ENCODE results near the gene SUB1. TPM values are rescaled to one million over a fixed set of nuclear protein-coding genes. Genes with fewer than 3 reads are reported as not detected.

SUB1 gene
- total RNA-seq, 2 donors from 2014 or later = 230 to 288 TPM

DNA sequence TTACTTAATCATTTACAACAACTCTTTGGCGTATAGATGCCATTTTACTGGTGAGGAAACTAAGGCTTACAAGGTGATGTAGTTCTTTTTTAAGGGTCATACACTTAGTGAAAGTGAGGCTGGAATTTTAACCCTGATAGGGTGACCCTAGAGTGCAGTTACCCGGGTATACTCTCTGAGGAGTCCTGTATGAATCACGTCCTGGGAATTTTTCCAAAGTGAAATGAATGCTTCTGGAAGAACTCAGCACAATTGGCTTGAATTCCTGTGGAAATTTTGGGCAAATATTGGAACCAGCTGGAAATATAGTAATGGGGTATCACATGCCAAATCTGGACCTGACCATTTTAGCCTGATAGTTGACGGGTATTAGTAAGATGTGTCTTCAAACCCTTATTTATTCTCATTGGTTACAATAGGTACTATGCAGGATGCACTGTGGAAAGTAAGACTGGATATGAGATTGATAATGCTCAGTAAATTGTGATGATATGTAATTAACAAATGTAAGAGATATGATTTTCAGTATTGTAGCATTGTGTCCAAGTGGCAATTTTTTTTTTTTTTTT lies 14.8 kb downstream of the SUB1 start:
- peaks cover 89% of the 10 kb centered on the region for H3K36me3 ChIP-seq (ENCODE audit: control insufficient read depth, insufficient read depth, low read length)
- H3K27ac Mint-ChIP-seq = no peak overlapping the region
- H3K9me3 Mint-ChIP-seq = no peaks in the 10 kb centered on the region
- no peaks in the 10 kb centered on the region for H3K9me3 ChIP-seq (ENCODE audit: control insufficient read depth, low read length)
- DNase-seq = no peak
- no peaks in the 10 kb centered on the region for H3K4me1 Mint-ChIP-seq
- peaks cover 78% of the 10 kb centered on the region for H3K36me3 Mint-ChIP-seq (ENCODE audit: low read depth)
- TF ChIP-seq, protein P1, sequence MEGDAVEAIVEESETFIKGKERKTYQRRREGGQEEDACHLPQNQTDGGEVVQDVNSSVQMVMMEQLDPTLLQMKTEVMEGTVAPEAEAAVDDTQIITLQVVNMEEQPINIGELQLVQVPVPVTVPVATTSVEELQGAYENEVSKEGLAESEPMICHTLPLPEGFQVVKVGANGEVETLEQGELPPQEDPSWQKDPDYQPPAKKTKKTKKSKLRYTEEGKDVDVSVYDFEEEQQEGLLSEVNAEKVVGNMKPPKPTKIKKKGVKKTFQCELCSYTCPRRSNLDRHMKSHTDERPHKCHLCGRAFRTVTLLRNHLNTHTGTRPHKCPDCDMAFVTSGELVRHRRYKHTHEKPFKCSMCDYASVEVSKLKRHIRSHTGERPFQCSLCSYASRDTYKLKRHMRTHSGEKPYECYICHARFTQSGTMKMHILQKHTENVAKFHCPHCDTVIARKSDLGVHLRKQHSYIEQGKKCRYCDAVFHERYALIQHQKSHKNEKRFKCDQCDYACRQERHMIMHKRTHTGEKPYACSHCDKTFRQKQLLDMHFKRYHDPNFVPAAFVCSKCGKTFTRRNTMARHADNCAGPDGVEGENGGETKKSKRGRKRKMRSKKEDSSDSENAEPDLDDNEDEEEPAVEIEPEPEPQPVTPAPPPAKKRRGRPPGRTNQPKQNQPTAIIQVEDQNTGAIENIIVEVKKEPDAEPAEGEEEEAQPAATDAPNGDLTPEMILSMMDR (conservative IDR thresholded peaks at IDR 0.05) = no peak
- WGBS, 2 experiments (ENCODE audit: insufficient coverage in 1 of 2, insufficient read length in 1 of 2) = 93 to 94% methylated on average over 3 to 4 of the region's 4 CpGs
- no peak overlapping the region for H3K4me3 ChIP-seq (ENCODE audit: low read length)
- H3K27me3 ChIP-seq (ENCODE audit: control insufficient read depth, insufficient read depth, low read length, poor library complexity, severe bottlenecking) = no peaks in the 10 kb centered on the region
- H3K4me1 ChIP-seq (ENCODE audit: control insufficient read depth, insufficient read depth, low read length) = no peaks in the 10 kb centered on the region
- no peak overlapping the region for H3K9ac ChIP-seq (ENCODE audit: extremely low read depth, low read length, poor library complexity, severe bottlenecking)
- H3K27me3 Mint-ChIP-seq (ENCODE audit: insufficient read depth) = no peaks in the 10 kb centered on the region
- H3K4me3 Mint-ChIP-seq = no peak overlapping the region
- no peak overlapping the region for H3K27ac ChIP-seq (ENCODE audit: low read depth, low read length)

DNA sequence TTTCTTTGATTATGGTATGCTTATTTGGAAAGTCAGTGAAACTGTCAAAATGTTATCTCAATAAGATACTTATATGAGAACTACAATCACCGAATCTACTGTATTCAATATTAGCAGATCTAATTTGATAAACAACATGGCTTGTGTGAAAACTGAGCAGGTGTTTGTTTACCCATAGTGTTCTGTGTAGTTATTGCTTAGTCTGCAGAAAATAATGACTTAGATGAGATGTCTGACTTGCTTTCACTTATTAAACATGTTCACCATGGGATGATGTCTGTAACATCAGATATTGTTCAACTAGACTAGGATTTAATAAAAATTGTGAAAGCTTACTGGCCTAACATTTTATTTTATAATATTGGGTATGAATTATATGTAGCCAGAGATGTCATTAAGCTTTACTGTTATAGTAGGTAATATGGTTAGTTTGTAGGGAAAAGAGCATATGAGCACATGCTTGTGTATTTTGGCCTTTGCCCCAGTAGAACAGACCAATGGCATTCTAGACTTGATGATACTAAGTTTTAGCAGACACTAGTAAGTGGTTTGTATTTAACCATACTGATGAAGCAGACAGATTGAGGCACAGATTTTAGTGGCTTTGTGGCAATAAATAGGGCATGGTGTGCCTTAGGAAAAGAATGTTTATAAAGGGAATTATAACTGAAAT lies 16.4 kb downstream of the SUB1 start:
- Histone ChIP-seq H3K9ac (ENCODE audit: extremely low read depth, low read length, poor library complexity, severe bottlenecking) (no peak overlapping the region), H3K27me3 (ENCODE audit: control insufficient read depth, insufficient read depth, low read length, poor library complexity, severe bottlenecking) (no peaks in the 10 kb centered on the region), H3K9me3 (ENCODE audit: control insufficient read depth, low read length) (no peaks in the 10 kb centered on the region), H3K4me3 (ENCODE audit: low read length) (no peak overlapping the region), H3K36me3 (ENCODE audit: control insufficient read depth, insufficient read depth, low read length) (peaks cover 81% of the 10 kb centered on the region), H3K27ac (ENCODE audit: low read depth, low read length) (no peak overlapping the region), H3K4me1 (ENCODE audit: control insufficient read depth, insufficient read depth, low read length) (no peaks in the 10 kb centered on the region)
- Mint-ChIP-seq H3K36me3 (ENCODE audit: low read depth) (peaks cover 72% of the 10 kb centered on the region), H3K9me3 (no peaks in the 10 kb centered on the region), H3K27me3 (ENCODE audit: insufficient read depth) (no peaks in the 10 kb centered on the region), H3K4me3 (no peak overlapping the region), H3K27ac (no peak overlapping the region), H3K4me1 (no peaks in the 10 kb centered on the region)
- DNase-seq = no peak
- no CpG with 5 or more reads among the region's 1 CpG for WGBS, 2 experiments (ENCODE audit: insufficient coverage in 1 of 2, insufficient read length in 1 of 2)
- TF ChIP-seq, protein P1 (conservative IDR thresholded peaks at IDR 0.05) = no peak

DNA sequence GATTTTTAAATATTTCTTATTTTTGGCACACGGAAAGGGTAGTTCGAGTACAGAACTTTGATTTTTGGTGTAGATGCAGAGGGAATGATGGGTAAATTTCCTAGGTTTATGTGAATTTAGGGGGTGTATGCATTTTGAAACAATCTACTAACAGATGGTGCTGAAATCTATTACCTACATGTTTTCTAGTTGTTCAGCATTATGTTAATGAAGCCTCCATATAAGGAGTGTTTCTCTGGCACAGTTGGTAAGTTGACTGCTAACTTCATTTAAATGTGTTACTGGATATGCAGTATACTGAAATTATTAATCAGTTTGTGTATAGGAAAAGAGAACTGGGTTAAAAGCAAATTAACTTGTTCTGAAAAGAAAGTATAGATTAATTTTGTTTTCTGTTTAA lies 17.5 kb downstream of the SUB1 start:
- TF ChIP-seq, protein P1 (conservative IDR thresholded peaks at IDR 0.05) = no peak
- H3K27ac Mint-ChIP-seq = no peak overlapping the region
- WGBS, 2 experiments (ENCODE audit: insufficient coverage in 1 of 2, insufficient read length in 1 of 2) = 95 to 96% methylated on average over 2 of the region's 2 CpGs
- H3K9me3 Mint-ChIP-seq = no peaks in the 10 kb centered on the region
- DNase-seq = no peak
- H3K9ac ChIP-seq (ENCODE audit: extremely low read depth, low read length, poor library complexity, severe bottlenecking) = no peak overlapping the region
- H3K4me3 Mint-ChIP-seq = no peak overlapping the region
- no peaks in the 10 kb centered on the region for H3K27me3 Mint-ChIP-seq (ENCODE audit: insufficient read depth)
- H3K36me3 ChIP-seq (ENCODE audit: control insufficient read depth, insufficient read depth, low read length) = peaks cover 77% of the 10 kb centered on the region
- no peak overlapping the region for H3K4me3 ChIP-seq (ENCODE audit: low read length)
- H3K9me3 ChIP-seq (ENCODE audit: control insufficient read depth, low read length) = no peaks in the 10 kb centered on the region
- no peaks in the 10 kb centered on the region for H3K4me1 ChIP-seq (ENCODE audit: control insufficient read depth, insufficient read depth, low read length)
- H3K27me3 ChIP-seq (ENCODE audit: control insufficient read depth, insufficient read depth, low read length, poor library complexity, severe bottlenecking) = no peaks in the 10 kb centered on the region
- H3K4me1 Mint-ChIP-seq = no peaks in the 10 kb centered on the region
- no peak overlapping the region for H3K27ac ChIP-seq (ENCODE audit: low read depth, low read length)
- H3K36me3 Mint-ChIP-seq (ENCODE audit: low read depth) = peaks cover 72% of the 10 kb centered on the region
